Esophagus muscularis mucosa (tissue), 4 donors: Measurements from ENCODE around the gene SLC35F3.

ENCODE experiments used
- EP300 ChIP-seq: sonication (generic); formaldehyde crosslinking; IDR thresholded peaks from one replicate; pipeline ENCODE4 v1.6.1; 2017; ENCODE audit warnings: antibody characterized with exemption
- POLR2A ChIP-seq: fragments of 450-650 bp; IDR thresholded peaks from one replicate; pipeline ENCODE4 v1.6.1; 2017; ENCODE audit warnings: antibody characterized with exemption, moderate library complexity, mild to moderate bottlenecking, low read depth
- TF ChIP-seq, protein P1 (sequence below), 3 experiments: fragments of 200-600 bp in 2 of 3; fragments of 450-650 bp in 1 of 3; sonication (generic) in 2 of 3; IDR thresholded peaks; one replicate each; pipeline ENCODE4 v1.5.1; 2017 to 2019; ENCODE audit warnings: antibody characterized with exemption in 3 of 3, mild to moderate bottlenecking in 2 of 3, moderate library complexity in 1 of 3

DNA sequence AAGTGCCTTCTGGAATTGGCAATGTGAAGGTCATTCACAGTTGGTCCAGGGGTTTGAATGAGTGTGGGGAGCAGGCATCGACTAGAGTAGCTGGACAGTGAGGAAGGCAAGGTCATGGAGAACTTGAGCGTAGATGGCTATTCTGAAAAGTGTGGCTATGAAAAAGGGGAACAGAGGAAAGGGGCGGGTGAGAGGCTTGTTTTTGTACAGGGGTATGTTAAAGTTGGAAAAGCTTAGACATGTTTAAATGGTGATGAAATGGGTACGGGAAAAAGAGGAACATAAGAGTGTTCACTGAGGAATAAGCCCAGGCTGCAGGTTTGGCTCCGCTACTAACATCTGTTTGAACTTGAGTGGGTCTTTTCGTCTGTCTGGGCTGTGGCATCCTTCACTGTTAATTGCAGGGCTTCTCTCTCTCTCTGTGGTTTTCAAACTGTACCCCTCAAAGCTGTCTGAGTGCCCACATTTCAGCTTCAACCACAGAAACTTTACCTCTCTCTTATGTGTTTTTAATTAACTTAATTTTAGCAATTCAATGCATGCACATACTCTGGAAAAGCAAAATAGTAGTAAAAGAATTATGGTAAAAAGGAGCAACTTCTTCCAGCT lies 398.0 kb downstream of the SLC35F3 start:
- TF ChIP-seq POLR2A (no peak), EP300 (no peak)
- TF ChIP-seq, protein P1, sequence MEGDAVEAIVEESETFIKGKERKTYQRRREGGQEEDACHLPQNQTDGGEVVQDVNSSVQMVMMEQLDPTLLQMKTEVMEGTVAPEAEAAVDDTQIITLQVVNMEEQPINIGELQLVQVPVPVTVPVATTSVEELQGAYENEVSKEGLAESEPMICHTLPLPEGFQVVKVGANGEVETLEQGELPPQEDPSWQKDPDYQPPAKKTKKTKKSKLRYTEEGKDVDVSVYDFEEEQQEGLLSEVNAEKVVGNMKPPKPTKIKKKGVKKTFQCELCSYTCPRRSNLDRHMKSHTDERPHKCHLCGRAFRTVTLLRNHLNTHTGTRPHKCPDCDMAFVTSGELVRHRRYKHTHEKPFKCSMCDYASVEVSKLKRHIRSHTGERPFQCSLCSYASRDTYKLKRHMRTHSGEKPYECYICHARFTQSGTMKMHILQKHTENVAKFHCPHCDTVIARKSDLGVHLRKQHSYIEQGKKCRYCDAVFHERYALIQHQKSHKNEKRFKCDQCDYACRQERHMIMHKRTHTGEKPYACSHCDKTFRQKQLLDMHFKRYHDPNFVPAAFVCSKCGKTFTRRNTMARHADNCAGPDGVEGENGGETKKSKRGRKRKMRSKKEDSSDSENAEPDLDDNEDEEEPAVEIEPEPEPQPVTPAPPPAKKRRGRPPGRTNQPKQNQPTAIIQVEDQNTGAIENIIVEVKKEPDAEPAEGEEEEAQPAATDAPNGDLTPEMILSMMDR (IDR thresholded peaks at IDR 0.05), result no peak
